Ishikawa (cell line): ENCODE data around the gene CRMP1.

Experiments used
- CEBPB ChIP-seq: IDR thresholded peaks from 2 replicates; pipeline ENCODE4 v1.6.1; 2012
- CREB1 ChIP-seq: IDR thresholded peaks from 2 replicates; pipeline ENCODE4 v1.6.1; 2012; ENCODE audit warnings: low read depth
- EGR1 ChIP-seq: IDR thresholded peaks from 2 replicates; pipeline ENCODE4 v1.6.1; 2012
- EP300 ChIP-seq: IDR thresholded peaks from 2 replicates; pipeline ENCODE4 v1.6.1; 2012; ENCODE audit warnings: borderline replicate concordance
- FOXM1 ChIP-seq: IDR thresholded peaks from 2 replicates; pipeline ENCODE4 v1.6.1; 2012; ENCODE audit warnings: low read depth, borderline replicate concordance
- NFIC ChIP-seq: IDR thresholded peaks from 2 replicates; pipeline ENCODE4 v1.6.1; 2012
- RAD21 ChIP-seq: IDR thresholded peaks from 2 replicates; pipeline ENCODE4 v1.6.1; 2012; ENCODE audit warnings: low read depth
- TAF1 ChIP-seq: IDR thresholded peaks from 2 replicates; pipeline ENCODE4 v1.6.1; 2012; ENCODE audit warnings: low read depth, mild to moderate bottlenecking
- TCF12 ChIP-seq: IDR thresholded peaks from 2 replicates; pipeline ENCODE4 v1.6.1; 2012; ENCODE audit warnings: low read depth
- TEAD4 ChIP-seq: IDR thresholded peaks from 2 replicates; pipeline ENCODE4 v1.6.1; 2012
- YY1 ChIP-seq: IDR thresholded peaks from 2 replicates; pipeline ENCODE4 v1.6.1; 2012; ENCODE audit warnings: low read depth
- ZBTB7A ChIP-seq: IDR thresholded peaks from 2 replicates; pipeline ENCODE4 v1.6.1; 2012; ENCODE audit warnings: low read depth
- TF ChIP-seq, protein P1 (sequence below): IDR thresholded peaks from 2 replicates; pipeline ENCODE4 v1.6.1; 2012
- TF ChIP-seq, protein P2 (sequence below): IDR thresholded peaks from 2 replicates; pipeline ENCODE4 v1.6.1; 2012; ENCODE audit warnings: low read depth, mild to moderate bottlenecking
- TF ChIP-seq, protein P3 (sequence below): IDR thresholded peaks from 2 replicates; pipeline ENCODE4 v1.6.1; 2012

CRMP1 gene

GRCh38 chr4:5918331-5918985, 25.6 kb upstream of the CRMP1 start:
- TF ChIP-seq FOXM1: no peak
- TF ChIP-seq EP300: no peak
- no peak for TF ChIP-seq CREB1
- TF ChIP-seq, protein P1, sequence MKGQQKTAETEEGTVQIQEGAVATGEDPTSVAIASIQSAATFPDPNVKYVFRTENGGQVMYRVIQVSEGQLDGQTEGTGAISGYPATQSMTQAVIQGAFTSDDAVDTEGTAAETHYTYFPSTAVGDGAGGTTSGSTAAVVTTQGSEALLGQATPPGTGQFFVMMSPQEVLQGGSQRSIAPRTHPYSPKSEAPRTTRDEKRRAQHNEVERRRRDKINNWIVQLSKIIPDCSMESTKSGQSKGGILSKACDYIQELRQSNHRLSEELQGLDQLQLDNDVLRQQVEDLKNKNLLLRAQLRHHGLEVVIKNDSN: no peak
- TF ChIP-seq EGR1: no peak
- TF ChIP-seq ZBTB7A: no peak
- no peak for TF ChIP-seq CEBPB
- no peak for TF ChIP-seq TAF1
- TF ChIP-seq NFIC: no peak
- TF ChIP-seq, protein P2, sequence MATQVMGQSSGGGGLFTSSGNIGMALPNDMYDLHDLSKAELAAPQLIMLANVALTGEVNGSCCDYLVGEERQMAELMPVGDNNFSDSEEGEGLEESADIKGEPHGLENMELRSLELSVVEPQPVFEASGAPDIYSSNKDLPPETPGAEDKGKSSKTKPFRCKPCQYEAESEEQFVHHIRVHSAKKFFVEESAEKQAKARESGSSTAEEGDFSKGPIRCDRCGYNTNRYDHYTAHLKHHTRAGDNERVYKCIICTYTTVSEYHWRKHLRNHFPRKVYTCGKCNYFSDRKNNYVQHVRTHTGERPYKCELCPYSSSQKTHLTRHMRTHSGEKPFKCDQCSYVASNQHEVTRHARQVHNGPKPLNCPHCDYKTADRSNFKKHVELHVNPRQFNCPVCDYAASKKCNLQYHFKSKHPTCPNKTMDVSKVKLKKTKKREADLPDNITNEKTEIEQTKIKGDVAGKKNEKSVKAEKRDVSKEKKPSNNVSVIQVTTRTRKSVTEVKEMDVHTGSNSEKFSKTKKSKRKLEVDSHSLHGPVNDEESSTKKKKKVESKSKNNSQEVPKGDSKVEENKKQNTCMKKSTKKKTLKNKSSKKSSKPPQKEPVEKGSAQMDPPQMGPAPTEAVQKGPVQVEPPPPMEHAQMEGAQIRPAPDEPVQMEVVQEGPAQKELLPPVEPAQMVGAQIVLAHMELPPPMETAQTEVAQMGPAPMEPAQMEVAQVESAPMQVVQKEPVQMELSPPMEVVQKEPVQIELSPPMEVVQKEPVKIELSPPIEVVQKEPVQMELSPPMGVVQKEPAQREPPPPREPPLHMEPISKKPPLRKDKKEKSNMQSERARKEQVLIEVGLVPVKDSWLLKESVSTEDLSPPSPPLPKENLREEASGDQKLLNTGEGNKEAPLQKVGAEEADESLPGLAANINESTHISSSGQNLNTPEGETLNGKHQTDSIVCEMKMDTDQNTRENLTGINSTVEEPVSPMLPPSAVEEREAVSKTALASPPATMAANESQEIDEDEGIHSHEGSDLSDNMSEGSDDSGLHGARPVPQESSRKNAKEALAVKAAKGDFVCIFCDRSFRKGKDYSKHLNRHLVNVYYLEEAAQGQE: no peak
- TF ChIP-seq, protein P3, sequence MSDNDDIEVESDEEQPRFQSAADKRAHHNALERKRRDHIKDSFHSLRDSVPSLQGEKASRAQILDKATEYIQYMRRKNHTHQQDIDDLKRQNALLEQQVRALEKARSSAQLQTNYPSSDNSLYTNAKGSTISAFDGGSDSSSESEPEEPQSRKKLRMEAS: no peak
- no peak for TF ChIP-seq YY1
- TF ChIP-seq TCF12: no peak

- TF ChIP-seq TCF12 (no peak), RAD21 (no peak)
Observed at GRCh38 chr4:5917672-5918071, 24.8 kb upstream of the CRMP1 start.

- TF ChIP-seq FOXM1 (no peak), EGR1 (no peak), TCF12 (no peak), CEBPB (no peak), YY1 (no peak), TEAD4 (no peak), ZBTB7A (no peak), EP300 (no peak), CREB1 (no peak), RAD21 (no peak), NFIC (no peak), TAF1 (no peak)
- TF ChIP-seq, protein P2: no peak
- TF ChIP-seq, protein P3: no peak
- TF ChIP-seq, protein P1: no peak
Observed at GRCh38 chr4:5916229-5916628, 23.3 kb upstream of the CRMP1 start.

DNA sequence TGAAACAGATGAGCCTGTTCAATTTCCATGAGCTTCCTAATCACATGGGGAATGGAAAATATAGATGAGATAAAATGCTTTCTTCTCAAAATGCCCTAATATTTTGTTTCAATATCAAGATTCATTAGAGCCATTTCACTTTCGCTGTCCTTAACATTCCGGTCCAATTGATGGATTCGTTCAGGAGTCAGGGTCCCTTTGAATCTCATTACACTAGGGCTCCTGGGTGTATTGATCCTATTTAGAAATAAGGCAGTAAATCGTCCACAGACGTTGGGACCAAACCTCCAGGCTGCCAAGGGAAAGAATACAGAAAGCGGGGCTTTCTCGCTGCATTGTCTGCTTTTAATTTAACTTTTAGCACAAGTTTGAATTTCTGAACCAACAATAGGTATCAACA, 20.6 kb upstream of the CRMP1 start:
- no peak for TF ChIP-seq NFIC
- no peak for TF ChIP-seq RAD21
- TF ChIP-seq, protein P2: no peak
- no peak for TF ChIP-seq FOXM1
- TF ChIP-seq, protein P3: no peak

DNA sequence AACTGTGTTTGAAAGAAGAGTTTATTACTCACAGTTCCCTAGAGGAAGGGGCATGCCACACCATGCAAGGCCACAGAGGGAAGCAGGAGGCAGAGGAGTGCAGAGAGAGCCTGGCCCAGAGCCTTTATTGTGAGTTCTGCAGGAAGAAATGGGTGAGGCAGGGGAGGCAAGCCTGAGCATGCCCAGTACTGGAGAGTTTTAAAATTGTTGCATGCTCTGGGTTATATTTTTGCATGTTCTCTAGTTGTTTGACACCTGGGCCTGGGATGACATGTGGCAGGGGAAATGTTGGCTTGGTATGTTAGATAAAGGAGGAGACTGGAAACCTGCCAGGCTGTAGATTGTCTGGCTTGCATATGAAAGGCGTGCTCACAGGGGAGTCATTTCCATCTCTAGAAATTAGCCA, 19.7 kb upstream of the CRMP1 start:
- TF ChIP-seq, protein P1: no peak
- TF ChIP-seq NFIC: no peak
- TF ChIP-seq, protein P2: no peak
- TF ChIP-seq TAF1: no peak
- TF ChIP-seq EGR1: no peak
- TF ChIP-seq, protein P3: no peak
- TF ChIP-seq TEAD4: no peak
- no peak for TF ChIP-seq CREB1
- no peak for TF ChIP-seq YY1
